ENCODE results near the gene CEP19.

DNA sequence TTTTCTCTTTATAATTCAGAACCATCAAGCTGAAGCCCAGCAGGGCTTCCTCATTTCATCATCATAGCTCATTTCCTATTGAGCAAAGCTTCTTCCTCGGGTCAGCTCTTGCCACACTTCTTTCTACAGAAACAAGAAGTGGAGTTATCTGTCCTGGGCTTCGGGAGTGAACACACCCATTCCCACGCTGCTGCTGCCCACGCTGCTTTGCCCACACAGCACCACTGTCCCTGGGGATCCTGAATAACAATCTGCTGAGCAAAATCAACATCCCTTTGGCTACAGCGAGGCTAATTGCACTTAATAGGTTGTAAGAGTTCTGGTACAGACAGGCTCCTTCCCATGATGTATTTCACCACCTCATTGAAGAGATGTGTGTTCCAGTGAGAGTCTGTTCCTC lies 23.7 kb downstream of the CEP19 start:
- no peak for TF ChIP-seq TCF7L2 (IDR thresholded peaks at IDR 0.05; ENCODE audit: low read depth, low read length)
- TF ChIP-seq, protein P1, sequence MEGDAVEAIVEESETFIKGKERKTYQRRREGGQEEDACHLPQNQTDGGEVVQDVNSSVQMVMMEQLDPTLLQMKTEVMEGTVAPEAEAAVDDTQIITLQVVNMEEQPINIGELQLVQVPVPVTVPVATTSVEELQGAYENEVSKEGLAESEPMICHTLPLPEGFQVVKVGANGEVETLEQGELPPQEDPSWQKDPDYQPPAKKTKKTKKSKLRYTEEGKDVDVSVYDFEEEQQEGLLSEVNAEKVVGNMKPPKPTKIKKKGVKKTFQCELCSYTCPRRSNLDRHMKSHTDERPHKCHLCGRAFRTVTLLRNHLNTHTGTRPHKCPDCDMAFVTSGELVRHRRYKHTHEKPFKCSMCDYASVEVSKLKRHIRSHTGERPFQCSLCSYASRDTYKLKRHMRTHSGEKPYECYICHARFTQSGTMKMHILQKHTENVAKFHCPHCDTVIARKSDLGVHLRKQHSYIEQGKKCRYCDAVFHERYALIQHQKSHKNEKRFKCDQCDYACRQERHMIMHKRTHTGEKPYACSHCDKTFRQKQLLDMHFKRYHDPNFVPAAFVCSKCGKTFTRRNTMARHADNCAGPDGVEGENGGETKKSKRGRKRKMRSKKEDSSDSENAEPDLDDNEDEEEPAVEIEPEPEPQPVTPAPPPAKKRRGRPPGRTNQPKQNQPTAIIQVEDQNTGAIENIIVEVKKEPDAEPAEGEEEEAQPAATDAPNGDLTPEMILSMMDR (IDR thresholded peaks at IDR 0.05), result no peak
